Osteoblast (primary cell): ENCODE measurements around the gene PPARG. TPM values are rescaled to one million over a fixed set of nuclear protein-coding genes. Genes with fewer than 3 reads are reported as not detected.

Experiments used
- DNase-seq: peaks from one replicate; pipeline ENCODE4 v3.0.0; 2011; ENCODE audit warnings: low spot score, mixed read lengths; ENCODE audit not compliant: insufficient read length; ENCODE audit errors: missing footprints
- H2AFZ ChIP-seq: 2 replicates; pipeline ENCODE4 v1.6.0; 2011; ENCODE audit warnings: mild to moderate bottlenecking, low read length
- H3K27ac ChIP-seq: 2 replicates; pipeline ENCODE4 v1.5.1; 2011; ENCODE audit warnings: mild to moderate bottlenecking, low read depth, low read length, moderate library complexity
- H3K27me3 ChIP-seq: 2 replicates; pipeline ENCODE4 v1.6.0; 2012; ENCODE audit warnings: mild to moderate bottlenecking, control low read depth, inconsistent platforms, low read length, moderate library complexity; ENCODE audit not compliant: insufficient read depth
- H3K36me3 ChIP-seq: 2 replicates; pipeline ENCODE4 v1.5.1; 2011; ENCODE audit warnings: mild to moderate bottlenecking, low read length, control low read depth, moderate library complexity; ENCODE audit not compliant: insufficient read depth
- H3K4me1 ChIP-seq: 2 replicates; pipeline ENCODE4 v1.5.1; 2011; ENCODE audit warnings: mild to moderate bottlenecking, low read length, control low read depth, moderate library complexity; ENCODE audit not compliant: insufficient read depth
- H3K4me2 ChIP-seq: 2 replicates; pipeline ENCODE4 v1.6.0; 2011; ENCODE audit warnings: mild to moderate bottlenecking, low read length; ENCODE audit not compliant: insufficient read depth
- H3K4me3 ChIP-seq: fragments of 200-600 bp; sonication (generic); 3 replicates; pipeline ENCODE4 v1.5.1; 2012; ENCODE audit warnings: mild to moderate bottlenecking, low read length, inconsistent platforms; ENCODE audit not compliant: insufficient read depth
- H3K79me2 ChIP-seq: 2 replicates; pipeline ENCODE4 v1.6.0; 2012; ENCODE audit warnings: mild to moderate bottlenecking, low read length, control low read depth, inconsistent platforms; ENCODE audit not compliant: insufficient read depth
- H3K9me3 ChIP-seq: 2 replicates; pipeline ENCODE4 v1.5.1; 2011; ENCODE audit warnings: low read depth, low read length, control low read depth
- H4K20me1 ChIP-seq: 2 replicates; pipeline ENCODE4 v1.6.0; 2012; ENCODE audit warnings: mild to moderate bottlenecking, low read length, control low read depth; ENCODE audit not compliant: insufficient read depth
- total RNA-seq: library from RNA; depleted of rRNA; stranded (reverse); fragments of >200 nt; gene quantifications from 2 replicates; pipeline ENCODE4 v1.2.3, GENCODE V29; 2012
- TF ChIP-seq, protein P1 (sequence below): IDR thresholded peaks from 2 replicates; pipeline ENCODE4 v1.5.1; 2011; ENCODE audit warnings: mild to moderate bottlenecking, low read depth, low read length, moderate library complexity; ENCODE audit errors: extremely low read depth

PPARG gene
- total RNA-seq, 1 donor: 7.2 TPM

GRCh38 chr3:12328837-12329462, 40.1 kb downstream of the PPARG start:
- TF ChIP-seq, protein P1, sequence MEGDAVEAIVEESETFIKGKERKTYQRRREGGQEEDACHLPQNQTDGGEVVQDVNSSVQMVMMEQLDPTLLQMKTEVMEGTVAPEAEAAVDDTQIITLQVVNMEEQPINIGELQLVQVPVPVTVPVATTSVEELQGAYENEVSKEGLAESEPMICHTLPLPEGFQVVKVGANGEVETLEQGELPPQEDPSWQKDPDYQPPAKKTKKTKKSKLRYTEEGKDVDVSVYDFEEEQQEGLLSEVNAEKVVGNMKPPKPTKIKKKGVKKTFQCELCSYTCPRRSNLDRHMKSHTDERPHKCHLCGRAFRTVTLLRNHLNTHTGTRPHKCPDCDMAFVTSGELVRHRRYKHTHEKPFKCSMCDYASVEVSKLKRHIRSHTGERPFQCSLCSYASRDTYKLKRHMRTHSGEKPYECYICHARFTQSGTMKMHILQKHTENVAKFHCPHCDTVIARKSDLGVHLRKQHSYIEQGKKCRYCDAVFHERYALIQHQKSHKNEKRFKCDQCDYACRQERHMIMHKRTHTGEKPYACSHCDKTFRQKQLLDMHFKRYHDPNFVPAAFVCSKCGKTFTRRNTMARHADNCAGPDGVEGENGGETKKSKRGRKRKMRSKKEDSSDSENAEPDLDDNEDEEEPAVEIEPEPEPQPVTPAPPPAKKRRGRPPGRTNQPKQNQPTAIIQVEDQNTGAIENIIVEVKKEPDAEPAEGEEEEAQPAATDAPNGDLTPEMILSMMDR: no peak
- Histone ChIP-seq H3K79me2 (no peaks in the 10 kb centered on the region), H3K4me3 (no peak overlapping the region), H3K4me1 (no peaks in the 10 kb centered on the region), H3K4me2 (no peak overlapping the region), H3K27me3 (no peaks in the 10 kb centered on the region), H3K36me3 (no peaks in the 10 kb centered on the region), H3K9me3 (no peaks in the 10 kb centered on the region), H4K20me1 (no peaks in the 10 kb centered on the region), H2AFZ (no peak overlapping the region), H3K27ac (no peak overlapping the region)
- DNase-seq: no peak

- Histone ChIP-seq H3K27me3 (no peaks in the 10 kb centered on the region), H3K9me3 (no peaks in the 10 kb centered on the region), H3K4me3 (no peak overlapping the region), H3K36me3 (no peaks in the 10 kb centered on the region), H3K27ac (no peak overlapping the region), H4K20me1 (no peaks in the 10 kb centered on the region), H3K79me2 (no peaks in the 10 kb centered on the region), H3K4me2 (no peak overlapping the region), H2AFZ (no peak overlapping the region), H3K4me1 (no peaks in the 10 kb centered on the region)
- DNase-seq: no peak
- TF ChIP-seq, protein P1: no peak
Measured at GRCh38 chr3:12334786-12335185, 45.9 kb downstream of the PPARG start.

DNA sequence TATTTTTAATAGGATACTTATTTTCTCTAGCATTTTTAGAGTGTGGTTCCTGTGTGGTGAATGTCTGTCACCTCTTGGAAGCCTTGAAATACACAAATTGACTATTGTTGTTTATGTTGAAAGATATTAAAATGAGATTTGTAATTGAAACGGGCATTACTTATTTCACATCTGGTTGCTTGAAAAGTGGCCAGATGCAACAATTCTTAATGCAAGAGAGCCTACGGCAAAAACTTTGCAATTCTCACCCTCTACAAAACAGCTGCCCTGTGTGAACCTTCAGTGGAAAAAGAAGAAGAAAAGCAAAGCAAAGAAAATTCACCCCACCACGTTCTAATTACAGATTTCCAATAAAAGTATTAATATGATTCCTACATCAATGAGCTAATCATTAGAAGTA, 46.6 kb downstream of the PPARG start:
- TF ChIP-seq, protein P1: no peak
- no peaks in the 10 kb centered on the region for H3K27me3 ChIP-seq

GRCh38 chr3:12336099-12336498, 47.2 kb downstream of the PPARG start:
- Histone ChIP-seq H3K9me3 (no peaks in the 10 kb centered on the region), H3K36me3 (no peaks in the 10 kb centered on the region), H3K79me2 (no peaks in the 10 kb centered on the region), H3K27me3 (no peaks in the 10 kb centered on the region), H3K4me3 (no peak overlapping the region), H3K4me1 (no peaks in the 10 kb centered on the region), H4K20me1 (no peaks in the 10 kb centered on the region), H2AFZ (no peak overlapping the region), H3K27ac (no peak overlapping the region), H3K4me2 (no peak overlapping the region)
- TF ChIP-seq, protein P1: no peak
- no peak for DNase-seq

More for the DNA sequence above, 46.6 kb downstream of the PPARG start:
- no peaks in the 10 kb centered on the region for H4K20me1 ChIP-seq
- H3K4me1 ChIP-seq: no peaks in the 10 kb centered on the region
- no peaks in the 10 kb centered on the region for H3K36me3 ChIP-seq
- H3K9me3 ChIP-seq: no peaks in the 10 kb centered on the region
- no peaks in the 10 kb centered on the region for H3K79me2 ChIP-seq
- H3K4me3 ChIP-seq: no peak overlapping the region
- no peak overlapping the region for H2AFZ ChIP-seq
- H3K27ac ChIP-seq: no peak overlapping the region
- DNase-seq: no peak
- no peak overlapping the region for H3K4me2 ChIP-seq
